ENCODE data around the gene VPS37B. TPM values are rescaled to one million over a fixed set of nuclear protein-coding genes. Genes with fewer than 3 reads are reported as not detected.

VPS37B gene
- polyA plus RNA-seq, 1 of the 3 experiments (the other 2 are of a cell fraction), result 41.1 TPM

DNA sequence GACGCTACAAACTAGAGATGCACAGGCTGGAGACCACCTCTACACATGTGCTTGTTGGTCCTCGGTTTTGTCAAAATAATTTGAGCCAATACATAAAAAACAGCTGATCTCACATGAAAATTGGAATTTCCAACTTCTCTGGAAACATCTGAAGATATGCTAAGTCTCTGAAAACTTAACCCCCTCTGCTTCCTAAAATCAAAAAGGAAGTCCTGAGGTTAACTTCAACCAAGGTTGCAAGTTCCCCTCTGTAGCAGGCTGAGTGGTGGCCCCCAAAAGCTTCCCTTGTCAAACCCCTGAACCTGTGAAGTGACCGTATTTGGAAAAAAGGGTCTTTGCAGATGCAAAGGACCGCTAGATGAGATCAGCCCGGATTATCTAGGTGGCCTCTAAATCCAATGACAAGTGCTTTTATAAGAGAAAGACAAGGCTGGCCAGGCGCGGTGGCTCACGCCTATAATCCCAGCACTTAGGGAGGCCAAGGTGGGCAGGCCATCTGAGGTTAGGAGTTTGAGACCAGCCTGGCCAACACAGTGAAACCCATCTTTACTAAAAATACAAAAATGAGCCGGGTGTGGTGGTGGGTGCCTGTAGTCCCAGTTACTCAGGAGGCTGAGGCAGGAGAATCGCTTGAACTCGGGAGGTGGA is 32.0 kb upstream of the VPS37B start:
- Histone ChIP-seq H2AFZ (ENCODE audit: low read depth) (no peak overlapping the region), H3K9me2 (no peaks in the 10 kb centered on the region), H3K9me3 (no peaks in the 10 kb centered on the region), H3K27me3 (ENCODE audit: insufficient read depth) (no peaks in the 10 kb centered on the region), H3K4me2 (no peak overlapping the region), H3K4me3 (ENCODE audit: low read depth in 2 of 2, low read length in 1 of 2) (no peak overlapping the region), H3K27ac (ENCODE audit: low read depth in 2 of 2, low read length in 1 of 2) (no peak overlapping the region), H3K79me2 (ENCODE audit: insufficient read depth) (no peaks in the 10 kb centered on the region), H3K4me1 (ENCODE audit: control insufficient read depth in 1 of 2, insufficient read depth in 2 of 2, low read depth in 1 of 2, low read length in 1 of 2) (no peaks in the 10 kb centered on the region), H3F3A (replicated peaks; ENCODE audit: insufficient read depth) (no peaks in the 10 kb centered on the region), H3K36me3 (replicated peaks in 1 of 2; ENCODE audit: control insufficient read depth in 1 of 2, insufficient read depth in 2 of 2, low read length in 1 of 2) (no peaks in the 10 kb centered on the region), H3K9ac (no peak overlapping the region), H4K20me1 (ENCODE audit: insufficient read depth) (no peaks in the 10 kb centered on the region)
- no peak for DNase-seq
- POLR2A ChIA-PET, result no interaction called here
- WGBS (ENCODE audit: low lambda C conversion rate), result 87% methylated on average over 11 of the region's 11 CpGs
- TF ChIP-seq FOXM1 (IDR thresholded peaks at IDR 0.05; ENCODE audit: low read depth) (no peak), RAD21 (IDR thresholded peaks at IDR 0.05; ENCODE audit: low read length) (no peak), NFIC (IDR thresholded peaks at IDR 0.05; ENCODE audit: borderline replicate concordance) (no peak), CHD2 (IDR thresholded peaks at IDR 0.05; ENCODE audit: low read length, partially characterized antibody) (no peak), ELF1 (IDR thresholded peaks at IDR 0.05) (no peak), TCF12 (IDR thresholded peaks at IDR 0.05) (no peak), TEAD4 (IDR thresholded peaks at IDR 0.05; ENCODE audit: borderline replicate concordance, insufficient read depth) (no peak), NRF1 (IDR thresholded peaks at IDR 0.05; ENCODE audit: low read depth, low read length) (no peak), GABPA (IDR thresholded peaks at IDR 0.05; ENCODE audit: low read depth) (no peak), PBX3 (IDR thresholded peaks at IDR 0.05) (no peak), RXRA (IDR thresholded peaks at IDR 0.05; ENCODE audit: borderline replicate concordance, low read depth) (no peak), IRF3 (IDR thresholded peaks at IDR 0.05; ENCODE audit: low read depth, low read length) (no peak)
- TF ChIP-seq, protein P1, sequence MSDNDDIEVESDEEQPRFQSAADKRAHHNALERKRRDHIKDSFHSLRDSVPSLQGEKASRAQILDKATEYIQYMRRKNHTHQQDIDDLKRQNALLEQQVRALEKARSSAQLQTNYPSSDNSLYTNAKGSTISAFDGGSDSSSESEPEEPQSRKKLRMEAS (IDR thresholded peaks at IDR 0.05; ENCODE audit: low read depth), result no peak
- TF ChIP-seq, protein P2, sequence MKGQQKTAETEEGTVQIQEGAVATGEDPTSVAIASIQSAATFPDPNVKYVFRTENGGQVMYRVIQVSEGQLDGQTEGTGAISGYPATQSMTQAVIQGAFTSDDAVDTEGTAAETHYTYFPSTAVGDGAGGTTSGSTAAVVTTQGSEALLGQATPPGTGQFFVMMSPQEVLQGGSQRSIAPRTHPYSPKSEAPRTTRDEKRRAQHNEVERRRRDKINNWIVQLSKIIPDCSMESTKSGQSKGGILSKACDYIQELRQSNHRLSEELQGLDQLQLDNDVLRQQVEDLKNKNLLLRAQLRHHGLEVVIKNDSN (IDR thresholded peaks at IDR 0.05; ENCODE audit: borderline replicate concordance, low read depth), result no peak
- TF ChIP-seq, protein P3, sequence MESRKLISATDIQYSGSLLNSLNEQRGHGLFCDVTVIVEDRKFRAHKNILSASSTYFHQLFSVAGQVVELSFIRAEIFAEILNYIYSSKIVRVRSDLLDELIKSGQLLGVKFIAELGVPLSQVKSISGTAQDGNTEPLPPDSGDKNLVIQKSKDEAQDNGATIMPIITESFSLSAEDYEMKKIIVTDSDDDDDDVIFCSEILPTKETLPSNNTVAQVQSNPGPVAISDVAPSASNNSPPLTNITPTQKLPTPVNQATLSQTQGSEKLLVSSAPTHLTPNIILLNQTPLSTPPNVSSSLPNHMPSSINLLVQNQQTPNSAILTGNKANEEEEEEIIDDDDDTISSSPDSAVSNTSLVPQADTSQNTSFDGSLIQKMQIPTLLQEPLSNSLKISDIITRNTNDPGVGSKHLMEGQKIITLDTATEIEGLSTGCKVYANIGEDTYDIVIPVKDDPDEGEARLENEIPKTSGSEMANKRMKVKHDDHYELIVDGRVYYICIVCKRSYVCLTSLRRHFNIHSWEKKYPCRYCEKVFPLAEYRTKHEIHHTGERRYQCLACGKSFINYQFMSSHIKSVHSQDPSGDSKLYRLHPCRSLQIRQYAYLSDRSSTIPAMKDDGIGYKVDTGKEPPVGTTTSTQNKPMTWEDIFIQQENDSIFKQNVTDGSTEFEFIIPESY (IDR thresholded peaks at IDR 0.05; ENCODE audit: borderline replicate concordance, low read depth), result no peak
- CTCF ChIA-PET, result no interaction called here

Measured in SK-N-SH (cell line).